Activated naive CD8-positive, alpha-beta T cell treated with anti-CD3 and anti-CD28 coated beads, Interleukin-2, amount 50 U/mL, for 16 hours (primary cell): ENCODE results near the gene SMARCA2.

ENCODE experiments used
- DNase-seq: peaks from one replicate; pipeline ENCODE4 v3.0.0-alpha.2; 2020; ENCODE audit warnings: low read depth, low spot score

SMARCA2 gene

GRCh38 chr9:2015581-2016407 is 647 bp downstream of the SMARCA2 start:
- DNase-seq = no peak

GRCh38 chr9:2016408-2017330 is 1.5 kb downstream of the SMARCA2 start:
- DNase-seq = no peak

GRCh38 chr9:2017331-2018161 is 2.4 kb downstream of the SMARCA2 start:
- peak; percentile 44 for DNase-seq

- DNase-seq = no peak
These were observed 3.1 kb downstream of the SMARCA2 start for GRCh38 chr9:2018162-2018643.

- no peak for DNase-seq
These were observed 3.8 kb downstream of the SMARCA2 start for GRCh38 chr9:2018764-2019558.

- DNase-seq = no peak
These were observed 4.6 kb downstream of the SMARCA2 start for GRCh38 chr9:2019723-2020122.

GRCh38 chr9:2021731-2022130 is 6.6 kb downstream of the SMARCA2 start:
- no peak for DNase-seq

- DNase-seq = no peak
These were observed 7.4 kb downstream of the SMARCA2 start for GRCh38 chr9:2022560-2022959.

- no peak for DNase-seq
These were observed 7.9 kb downstream of the SMARCA2 start for GRCh38 chr9:2023042-2023441.

- no peak for DNase-seq
These were observed 8.4 kb downstream of the SMARCA2 start for GRCh38 chr9:2023532-2023931.

- DNase-seq = no peak
These were observed 10.0 kb downstream of the SMARCA2 start for GRCh38 chr9:2024888-2025782.

- DNase-seq = no peak
These were observed 11.3 kb downstream of the SMARCA2 start for GRCh38 chr9:2026220-2026997.

GRCh38 chr9:2027543-2028160 is 12.5 kb downstream of the SMARCA2 start:
- no peak for DNase-seq

GRCh38 chr9:2028888-2029287 is 13.7 kb downstream of the SMARCA2 start:
- DNase-seq = no peak

GRCh38 chr9:2029666-2030170 is 14.6 kb downstream of the SMARCA2 start:
- DNase-seq = no peak

GRCh38 chr9:2032234-2032633 is 17.1 kb downstream of the SMARCA2 start:
- DNase-seq = no peak

- no peak for DNase-seq
These were observed 21.7 kb downstream of the SMARCA2 start for GRCh38 chr9:2036844-2037243.
